ENCODE data around the gene USP6NL.

DNA sequence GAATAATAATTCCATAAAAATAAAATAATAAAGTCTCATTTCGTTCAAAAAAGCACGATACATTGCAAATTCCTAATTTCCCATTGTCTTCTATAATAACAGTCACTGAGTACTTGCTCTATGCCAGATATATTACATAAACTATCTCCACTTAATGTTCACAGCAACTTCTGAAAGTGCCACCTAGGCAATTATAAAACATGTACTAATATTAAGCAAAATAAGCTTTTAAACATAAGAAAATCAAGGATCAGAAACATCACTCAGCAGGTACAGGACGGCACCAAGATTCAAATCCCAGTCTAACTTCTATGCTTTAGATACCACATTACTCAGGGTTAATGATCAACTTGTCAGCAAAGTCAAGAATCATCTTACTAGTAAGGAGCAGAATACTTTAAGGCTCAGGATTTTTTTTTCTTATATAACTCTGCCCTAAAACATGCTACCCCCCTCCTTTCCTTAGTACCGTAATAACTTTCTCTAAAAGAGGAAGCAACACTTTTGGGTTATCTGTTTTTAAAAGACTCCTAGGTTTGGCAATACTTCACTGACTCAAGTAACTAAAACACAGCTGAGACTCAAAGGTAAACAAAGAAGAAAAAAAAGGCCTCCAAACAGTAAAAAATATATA is 51.3 kb downstream of the USP6NL start:
- TF ChIP-seq, protein P1, sequence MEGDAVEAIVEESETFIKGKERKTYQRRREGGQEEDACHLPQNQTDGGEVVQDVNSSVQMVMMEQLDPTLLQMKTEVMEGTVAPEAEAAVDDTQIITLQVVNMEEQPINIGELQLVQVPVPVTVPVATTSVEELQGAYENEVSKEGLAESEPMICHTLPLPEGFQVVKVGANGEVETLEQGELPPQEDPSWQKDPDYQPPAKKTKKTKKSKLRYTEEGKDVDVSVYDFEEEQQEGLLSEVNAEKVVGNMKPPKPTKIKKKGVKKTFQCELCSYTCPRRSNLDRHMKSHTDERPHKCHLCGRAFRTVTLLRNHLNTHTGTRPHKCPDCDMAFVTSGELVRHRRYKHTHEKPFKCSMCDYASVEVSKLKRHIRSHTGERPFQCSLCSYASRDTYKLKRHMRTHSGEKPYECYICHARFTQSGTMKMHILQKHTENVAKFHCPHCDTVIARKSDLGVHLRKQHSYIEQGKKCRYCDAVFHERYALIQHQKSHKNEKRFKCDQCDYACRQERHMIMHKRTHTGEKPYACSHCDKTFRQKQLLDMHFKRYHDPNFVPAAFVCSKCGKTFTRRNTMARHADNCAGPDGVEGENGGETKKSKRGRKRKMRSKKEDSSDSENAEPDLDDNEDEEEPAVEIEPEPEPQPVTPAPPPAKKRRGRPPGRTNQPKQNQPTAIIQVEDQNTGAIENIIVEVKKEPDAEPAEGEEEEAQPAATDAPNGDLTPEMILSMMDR (IDR thresholded peaks at IDR 0.05): no peak
- TF ChIP-seq POLR2A (IDR thresholded peaks at IDR 0.05): no peak

All from uterus (tissue), 2 donors.